Activated CD4-positive, alpha-beta T cell treated with anti-CD3 and anti-CD28 coated beads for 48 hours (primary cell): ENCODE measurements around the gene ADAMTS12.

Experiments used
- DNase-seq: peaks from one replicate; pipeline ENCODE4 v3.0.0-alpha.2; 2020

Gene ADAMTS12

DNA sequence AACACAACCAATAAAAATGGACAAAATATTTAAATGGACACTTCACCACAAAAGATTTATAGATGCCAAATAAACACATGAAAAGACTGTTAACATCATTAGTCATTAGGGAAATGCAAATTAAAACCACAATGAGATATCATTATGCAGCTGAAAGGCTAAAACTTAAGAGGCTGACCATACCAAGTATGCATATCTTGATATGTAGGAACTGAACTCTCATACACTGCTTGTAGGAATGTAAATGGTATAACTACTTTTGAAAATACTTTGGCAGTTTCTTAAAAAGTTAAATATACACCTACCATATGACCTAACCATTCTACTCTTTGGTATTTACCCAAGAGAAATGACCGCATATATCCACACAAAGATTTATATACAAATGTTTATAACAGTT, 13.6 kb upstream of the ADAMTS12 start:
- no peak for DNase-seq

- DNase-seq, result no peak
These were observed 11.3 kb upstream of the ADAMTS12 start for GRCh38 chr5:33903118-33903517.

DNA sequence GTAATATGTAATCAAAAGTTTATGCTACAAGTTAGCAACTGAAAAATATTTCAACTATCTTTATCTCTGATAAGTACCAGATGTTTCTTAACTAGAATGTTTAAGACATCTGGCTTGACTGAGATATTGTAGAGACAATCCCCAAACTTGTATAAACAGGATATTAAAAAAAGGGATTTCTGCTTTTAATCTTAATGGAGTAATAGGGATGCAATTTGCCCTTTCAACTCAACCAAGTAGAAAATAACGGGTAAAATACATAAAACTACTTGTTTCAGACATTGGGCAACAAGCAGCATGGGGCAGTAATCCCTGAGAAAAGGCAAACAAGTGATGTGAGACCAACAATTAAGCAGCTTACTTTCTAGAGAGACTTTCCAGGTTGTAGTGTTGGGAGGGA, 9.4 kb upstream of the ADAMTS12 start:
- no peak for DNase-seq

- no peak for DNase-seq
These were observed 2.8 kb upstream of the ADAMTS12 start for GRCh38 chr5:33894566-33894965.

DNA sequence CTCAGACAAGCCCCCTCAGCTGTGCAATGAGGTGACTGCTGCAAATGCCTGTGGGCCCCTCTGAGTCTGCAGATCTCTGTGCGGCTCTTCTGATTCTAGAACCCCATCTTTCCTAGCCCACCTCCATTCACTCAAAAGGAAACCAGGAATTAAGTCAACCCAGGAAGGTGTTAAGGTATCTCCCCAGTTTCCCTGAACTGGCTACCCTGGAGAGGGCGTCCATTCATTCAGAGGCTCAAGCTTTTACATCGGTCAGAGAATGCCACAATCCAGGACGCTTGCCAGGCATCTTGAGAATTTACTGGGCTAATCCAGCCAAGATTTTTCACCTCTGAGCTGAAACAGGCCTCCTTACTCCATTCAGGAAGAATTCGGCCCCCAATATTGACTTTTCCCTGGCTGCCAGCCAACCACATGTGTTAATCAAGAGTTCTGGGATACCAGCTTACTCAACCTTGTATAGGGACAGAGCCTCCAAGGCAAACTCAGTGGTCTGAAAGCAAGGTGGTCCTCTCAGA, 889 bp upstream of the ADAMTS12 start:
- no peak for DNase-seq

DNA sequence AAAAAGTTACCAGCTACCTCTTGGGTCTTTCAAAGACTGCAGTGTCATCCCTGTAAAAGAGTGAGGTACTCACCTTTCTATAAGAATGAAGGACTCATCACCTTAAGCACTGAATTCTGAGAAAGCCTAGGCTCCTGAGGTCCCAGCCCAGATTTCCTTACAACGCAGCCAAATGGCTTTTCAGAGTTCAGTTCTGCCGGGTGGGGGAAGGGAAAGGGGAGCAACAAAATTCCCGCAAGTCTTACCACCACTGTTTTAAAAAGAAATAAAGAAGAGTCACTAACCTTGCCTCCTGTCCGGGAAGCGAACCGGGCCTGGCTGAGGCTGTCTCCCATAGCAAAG, 373 bp downstream of the ADAMTS12 start:
- DNase-seq, result no peak

GRCh38 chr5:33890131-33891032, 1.4 kb downstream of the ADAMTS12 start:
- no peak for DNase-seq

DNA sequence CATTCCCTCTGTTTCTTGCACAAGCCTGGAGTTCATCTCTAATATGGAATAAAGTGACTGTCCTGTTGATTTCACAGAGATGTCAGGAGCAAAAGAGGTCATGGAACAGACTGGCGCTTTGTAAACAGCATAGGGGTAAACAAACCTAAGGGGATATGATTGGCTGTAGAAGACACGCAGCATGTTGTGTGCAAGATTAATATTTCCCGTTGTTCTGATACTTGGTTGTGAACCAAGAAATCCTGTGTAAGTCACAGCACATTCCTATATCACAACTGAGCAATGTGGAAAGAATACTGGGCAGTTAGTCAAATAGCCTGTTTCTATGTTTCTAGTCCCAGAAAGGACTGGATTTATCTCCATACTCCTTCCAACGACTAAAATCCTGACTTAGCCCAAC, 3.2 kb downstream of the ADAMTS12 start:
- no peak for DNase-seq

DNA sequence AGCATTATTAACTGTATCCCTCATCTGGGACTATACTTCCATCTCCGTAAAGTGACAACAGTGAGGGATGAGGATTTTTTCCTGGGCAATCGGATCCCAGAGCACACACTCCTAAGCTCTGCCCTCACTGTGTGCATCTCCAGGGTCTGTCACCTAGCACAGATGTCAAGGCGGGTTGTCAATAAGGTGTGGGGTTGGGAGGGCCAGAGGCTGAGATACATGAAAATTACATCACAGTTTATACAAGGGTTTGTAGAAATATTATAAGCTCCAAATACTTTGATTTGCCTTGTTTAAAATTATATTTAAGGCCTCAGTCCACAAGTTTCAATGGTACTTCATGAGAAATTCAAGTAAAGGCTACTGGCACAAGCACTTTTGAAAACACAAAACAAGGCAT, 4.5 kb downstream of the ADAMTS12 start:
- DNase-seq, result no peak

DNA sequence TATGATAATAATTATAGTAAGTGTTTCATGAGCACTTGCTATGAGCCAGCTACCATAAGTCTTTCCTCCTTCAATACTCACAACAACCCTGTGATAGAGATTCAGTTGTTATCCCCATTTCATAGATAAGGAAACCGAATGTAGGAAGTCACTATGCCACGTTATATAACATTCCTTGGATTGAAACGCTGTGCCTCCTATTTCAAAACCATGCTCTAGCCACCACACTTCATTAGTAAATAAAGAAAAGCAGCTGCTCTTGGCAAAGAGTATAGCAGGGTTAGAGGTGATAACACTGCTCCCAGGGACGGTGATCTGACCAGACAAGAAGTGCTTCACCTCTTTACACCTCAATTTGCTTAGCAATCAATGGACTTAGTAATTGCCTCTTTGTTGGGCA, 5.5 kb downstream of the ADAMTS12 start:
- DNase-seq, result no peak

DNA sequence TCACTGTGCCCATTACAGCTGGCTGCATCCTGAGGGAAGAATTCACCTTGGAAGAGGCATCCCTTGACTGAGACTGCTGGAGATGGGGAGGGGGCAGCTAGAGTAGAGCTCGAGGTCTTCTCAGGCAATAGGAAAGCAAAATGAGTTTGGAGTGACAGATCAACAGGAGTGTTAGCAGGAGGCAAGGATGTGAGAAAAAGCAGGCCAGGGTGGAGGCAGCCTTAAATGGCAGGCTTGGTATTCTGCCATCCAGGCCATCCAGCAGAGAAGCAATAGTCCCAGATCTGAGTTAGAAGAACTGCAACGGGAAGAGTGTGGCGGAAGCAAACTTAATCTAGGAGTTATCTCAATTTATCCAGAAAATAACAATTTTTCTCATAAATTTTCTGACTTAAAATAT, 6.1 kb downstream of the ADAMTS12 start:
- no peak for DNase-seq

DNA sequence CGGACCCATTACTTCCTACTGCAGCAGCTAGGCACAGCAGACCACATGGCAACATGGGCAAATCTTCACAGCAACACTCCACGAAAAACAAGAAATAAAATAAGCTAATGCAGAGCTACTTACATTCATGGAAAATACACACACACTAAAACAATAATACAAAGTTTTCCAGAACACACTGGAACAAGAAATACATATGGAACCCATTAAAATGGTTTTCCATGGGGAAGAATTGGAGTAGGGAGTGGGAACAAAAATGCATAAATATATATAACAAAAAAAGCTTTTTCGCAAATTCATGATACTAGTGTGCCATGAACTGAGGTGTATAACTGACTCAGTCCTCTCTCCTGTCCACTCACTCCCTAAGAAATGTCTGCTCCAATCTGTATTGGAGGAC, 8.3 kb downstream of the ADAMTS12 start:
- no peak for DNase-seq

DNA sequence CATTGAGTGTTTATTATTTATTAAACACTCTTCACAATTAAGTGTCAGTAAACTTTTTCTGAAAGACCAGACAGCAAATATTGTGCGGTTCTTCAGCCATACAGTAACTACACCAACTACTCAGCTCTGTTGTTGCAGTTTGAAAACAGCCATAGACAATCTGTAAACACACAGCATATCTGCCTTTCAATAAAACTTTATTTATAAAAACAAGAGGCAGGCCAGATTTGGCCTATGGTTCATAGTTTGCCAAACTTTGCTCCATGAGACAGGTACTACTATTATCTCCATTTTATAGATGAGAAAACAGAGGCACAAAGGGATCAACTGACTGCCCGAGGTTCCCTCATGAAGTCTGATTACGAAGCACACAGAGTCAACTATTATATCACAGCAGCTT, 11.5 kb downstream of the ADAMTS12 start:
- DNase-seq, result no peak

DNA sequence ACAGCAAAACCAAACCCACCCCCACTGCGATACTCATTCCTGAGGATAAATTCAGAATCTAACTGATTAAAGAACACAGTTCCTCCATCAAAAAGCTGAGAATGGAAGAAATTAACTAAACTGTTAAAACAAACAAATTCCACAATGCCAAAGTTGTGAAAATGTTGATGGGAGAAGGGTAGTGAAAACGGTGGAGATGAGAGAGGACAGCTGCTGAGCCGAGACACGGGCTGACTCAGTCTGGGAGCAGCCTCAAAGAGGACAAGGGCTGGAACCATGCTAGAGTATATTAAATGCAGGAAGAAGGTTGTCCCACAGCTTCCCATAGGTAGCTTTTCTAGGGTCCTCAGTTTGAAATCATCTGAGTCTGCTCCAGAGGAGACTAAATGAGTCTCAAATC, 14.3 kb downstream of the ADAMTS12 start:
- DNase-seq, result no peak

- no peak for DNase-seq
These were observed 24.5 kb downstream of the ADAMTS12 start for GRCh38 chr5:33867241-33867640.

- peak; percentile 4 for DNase-seq
These were observed 32.6 kb downstream of the ADAMTS12 start for GRCh38 chr5:33859177-33859576.

DNA sequence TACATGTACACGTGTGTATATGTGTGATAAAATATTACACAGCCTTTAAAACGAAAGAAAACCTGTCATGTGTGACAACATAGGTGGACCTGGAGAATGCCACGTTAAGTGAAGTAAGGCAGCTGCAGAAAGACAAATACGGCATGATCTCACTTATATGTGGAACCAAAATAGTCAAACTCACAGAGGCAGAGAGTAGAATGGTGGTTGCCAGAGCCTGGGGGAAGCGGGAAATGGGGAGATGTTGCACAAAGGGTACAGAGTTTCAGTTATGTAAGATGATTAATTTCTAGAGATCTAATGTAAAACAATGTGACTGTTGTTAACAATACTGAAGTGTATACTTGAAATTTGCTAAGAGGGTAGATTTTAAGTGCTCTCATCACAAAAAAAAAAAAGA, 34.8 kb downstream of the ADAMTS12 start:
- no peak for DNase-seq

GRCh38 chr5:33855396-33855795, 36.4 kb downstream of the ADAMTS12 start:
- DNase-seq, result no peak

GRCh38 chr5:33854733-33855151, 37.0 kb downstream of the ADAMTS12 start:
- DNase-seq, result no peak

DNA sequence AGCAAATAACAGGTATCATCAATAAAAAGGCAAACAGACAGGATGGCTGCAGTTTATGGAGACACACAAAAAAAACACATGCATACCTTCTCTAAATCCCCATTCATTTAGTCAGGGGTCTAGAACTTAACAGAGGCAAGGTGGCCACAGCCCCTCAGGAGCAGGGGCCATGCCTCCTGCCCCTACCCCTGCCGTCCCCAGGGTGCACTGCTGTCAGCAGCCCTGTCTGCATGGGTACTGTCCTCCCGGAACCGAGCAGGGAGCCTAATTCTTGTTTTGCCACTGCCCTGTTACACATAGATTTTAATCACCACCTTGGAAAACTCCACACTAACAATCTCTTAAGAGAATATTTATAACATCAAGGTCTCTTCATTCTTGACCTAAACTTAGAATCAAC, 39.0 kb downstream of the ADAMTS12 start:
- DNase-seq, result no peak

DNA sequence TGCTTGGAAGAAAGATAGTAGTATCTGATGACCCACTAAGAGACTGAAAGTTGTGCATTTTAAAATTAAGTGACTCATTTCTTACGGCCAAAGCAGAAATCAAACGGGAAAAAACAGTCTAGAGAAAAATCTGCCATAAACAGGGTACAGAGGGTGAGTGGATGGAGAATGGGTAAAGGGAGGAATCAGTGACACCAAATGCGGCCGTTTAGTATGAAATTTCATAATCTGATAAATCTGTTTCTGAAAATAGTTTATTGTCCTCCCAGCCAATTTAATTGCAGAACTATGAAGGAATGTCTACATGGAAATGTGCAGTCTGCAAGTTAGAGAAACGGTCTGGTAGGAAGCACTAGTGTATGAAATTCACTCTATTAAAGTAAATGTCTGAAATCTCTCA, 39.5 kb downstream of the ADAMTS12 start:
- no peak for DNase-seq

- DNase-seq, result peak; percentile 46
These were observed 41.6 kb downstream of the ADAMTS12 start for GRCh38 chr5:33850100-33850594.

- no peak for DNase-seq
These were observed 43.2 kb downstream of the ADAMTS12 start for GRCh38 chr5:33848554-33848953.

- no peak for DNase-seq
These were observed 44.9 kb downstream of the ADAMTS12 start for GRCh38 chr5:33846851-33847250.

GRCh38 chr5:33843579-33843978, 48.2 kb downstream of the ADAMTS12 start:
- DNase-seq, result no peak
